A673 (cell line): Measurements from ENCODE around the gene ACIN1. TPM values are rescaled to one million over a fixed set of nuclear protein-coding genes. Genes with fewer than 3 reads are reported as not detected.

Experiments
- BruUV-seq: library from RNA; stranded (reverse); fragments of 400-500 nt; replicated peaks from 2 replicates; lab custom pipeline; 2021; lab: Mats Ljungman, UMichigan
- CTCF ChIA-PET: fragments of 300-600 bp; sonication (Branson Sonifier 250); formaldehyde crosslinking; loops from one replicate; lab custom pipeline; 2022; ENCODE audit warnings: antibody characterized with exemption; lab: Charles Lee
- POLR2A ChIA-PET: fragments of 300-600 bp; sonication (Branson Sonifier 250); formaldehyde crosslinking; loops from one replicate; lab custom pipeline; 2022; ENCODE audit warnings: antibody characterized with exemption; ENCODE audit not compliant: low non-redundant PET; lab: Charles Lee
- DNase-seq: peaks from one replicate; pipeline ENCODE4 v3.0.0-alpha.2; 2015; ENCODE audit warnings: low spot score
- H3K27ac ChIP-seq: fragments of 200-600 bp; sonication (generic); 2 replicates; pipeline ENCODE4 v1.5.1; 2016; ENCODE audit warnings: mixed run types, low read depth, mild to moderate bottlenecking, mixed read lengths, antibody characterized with exemption, low read length; ENCODE audit not compliant: poor library complexity, severe bottlenecking
- H3K27me3 ChIP-seq: fragments of 200-600 bp; sonication (generic); replicated peaks from 2 replicates; pipeline ENCODE4 v1.6.1; 2017; ENCODE audit warnings: mixed run types, low read depth, mild to moderate bottlenecking, mixed read lengths, antibody characterized with exemption, low read length; ENCODE audit not compliant: insufficient read depth, poor library complexity
- H3K36me3 ChIP-seq: fragments of 200-600 bp; sonication (generic); 2 replicates; pipeline ENCODE4 v1.6.1; 2016; ENCODE audit warnings: mixed run types, mild to moderate bottlenecking, mixed read lengths, antibody characterized with exemption, low read length; ENCODE audit not compliant: insufficient read depth, poor library complexity, severe bottlenecking
- H3K4me1 ChIP-seq: fragments of 200-600 bp; sonication (generic); 2 replicates; pipeline ENCODE4 v1.6.1; 2017; ENCODE audit warnings: mixed run types, mild to moderate bottlenecking, mixed read lengths, antibody characterized with exemption, low read length; ENCODE audit not compliant: insufficient read depth, poor library complexity, severe bottlenecking
- H3K4me3 ChIP-seq: fragments of 200-600 bp; sonication (generic); 2 replicates; pipeline ENCODE4 v1.5.1; 2016; ENCODE audit warnings: low read depth, mixed run types, mild to moderate bottlenecking, mixed read lengths, low read length; ENCODE audit not compliant: poor library complexity, severe bottlenecking
- H3K9me3 ChIP-seq: fragments of 200-600 bp; sonication (generic); 2 replicates; pipeline ENCODE4 v1.6.1; 2016; ENCODE audit warnings: mixed run types, low read depth, mild to moderate bottlenecking, mixed read lengths, antibody characterized with exemption, low read length; ENCODE audit not compliant: poor library complexity, severe bottlenecking
- CTCF ChIP-seq: fragments of 300-800, 200-600 bp; sonication (generic); conservative IDR thresholded peaks from 2 replicates; pipeline ENCODE4 v1.5.1; 2017; ENCODE audit warnings: low read depth, mild to moderate bottlenecking, antibody characterized with exemption, low read length, moderate library complexity, mixed read lengths
- EZH2 ChIP-seq: fragments of 200-600 bp; sonication (generic); IDR thresholded peaks from 2 replicates; pipeline ENCODE4 v1.6.1; 2017; ENCODE audit warnings: borderline replicate concordance, low read depth, mild to moderate bottlenecking, mixed read lengths, antibody characterized with exemption, low read length; ENCODE audit not compliant: poor library complexity, severe bottlenecking
- intact Hi-C: fragments of 100-400 bp; cut with micrococcal nuclease; formaldehyde crosslinking; loops from one replicate; pipeline ENCODE4 v1.10.0; 2022; ENCODE audit not compliant: unreplicated experiment
- total RNA-seq: library from RNA; stranded (reverse); gene quantifications from 2 replicates; pipeline ENCODE4 v1.2.3, GENCODE V29; 2021

The ACIN1 gene
- total RNA-seq, 1 experiment from 2014 or later: 339 TPM

- ChIA-PET CTCF (no interaction called here), POLR2A (no interaction called here)
- H3K36me3 ChIP-seq: no peaks in the 10 kb centered on the region
- no peak overlapping the region for H3K4me3 ChIP-seq
- H3K9me3 ChIP-seq: no peaks in the 10 kb centered on the region
- no peak overlapping the region for H3K27ac ChIP-seq
- DNase-seq: no peak
- TF ChIP-seq EZH2 (no peak), CTCF (no peak)
- H3K27me3 ChIP-seq: no peaks in the 10 kb centered on the region
- H3K4me1 ChIP-seq: peaks cover 9% of the 10 kb centered on the region
- BruUV-seq: no TSS peak
- intact Hi-C loops: no loop called here
Measured at GRCh38 chr14:23136566-23137133, 41.7 kb upstream of the ACIN1 start.

- DNase-seq: no peak
- Histone ChIP-seq H3K27ac (no peak overlapping the region), H3K4me1 (no peaks in the 10 kb centered on the region), H3K4me3 (no peak overlapping the region), H3K27me3 (no peaks in the 10 kb centered on the region), H3K36me3 (no peaks in the 10 kb centered on the region), H3K9me3 (no peaks in the 10 kb centered on the region)
- POLR2A ChIA-PET: no interaction called here
- CTCF ChIA-PET: no interaction called here
- intact Hi-C loops: no loop called here
- BruUV-seq: no TSS peak
- TF ChIP-seq EZH2 (no peak), CTCF (no peak)
Measured at GRCh38 chr14:23132970-23133369, 38.0 kb upstream of the ACIN1 start.

DNA sequence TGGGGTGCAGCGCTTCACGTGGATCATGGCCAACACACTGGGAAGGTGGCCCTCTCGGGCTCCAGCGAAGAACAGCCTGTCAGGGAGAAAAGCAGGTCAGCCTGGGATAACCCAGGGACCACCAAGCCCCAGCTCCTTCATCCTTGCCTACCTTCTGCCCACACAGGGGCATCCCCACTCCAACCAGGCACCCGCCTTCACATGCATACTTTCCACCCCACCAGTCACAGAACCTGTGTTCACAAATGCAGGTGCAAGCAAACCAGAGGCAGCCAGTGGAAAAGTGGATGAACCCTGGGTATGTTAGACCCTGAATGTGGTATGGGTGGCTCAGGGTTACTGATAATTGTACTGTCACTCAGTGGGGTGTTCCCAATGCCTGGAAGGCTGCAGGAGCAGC, 36.5 kb upstream of the ACIN1 start:
- BruUV-seq: no TSS peak
- Histone ChIP-seq H3K9me3 (no peaks in the 10 kb centered on the region), H3K27ac (no peak overlapping the region), H3K27me3 (no peaks in the 10 kb centered on the region), H3K36me3 (no peaks in the 10 kb centered on the region), H3K4me1 (no peaks in the 10 kb centered on the region), H3K4me3 (no peak overlapping the region)
- TF ChIP-seq EZH2: no peak
- TF ChIP-seq CTCF: no peak
- POLR2A ChIA-PET: no interaction called here
- CTCF ChIA-PET: no interaction called here
- no peak for DNase-seq
- intact Hi-C loops: no loop called here
